ENCODE data around the gene ASH1L.
A peak's percentile ranks its signal among the peaks of the same experiment; 100 is the strongest.
"Not testable (repeated sequence)": the region's sequence is repeated elsewhere in the genome, so short reads cannot be mapped to it uniquely, and the experiment has no call there.

Gene ASH1L

GRCh38 chr1:155518484-155518883, 44.1 kb downstream of the ASH1L start:
- no peak overlapping the region for H3K4me3 ChIP-seq (ENCODE audit: low read length in 2 of 2)
- H3K27me3 ChIP-seq (ENCODE audit: control insufficient read depth in 1 of 2, insufficient read depth in 2 of 2, low read length in 2 of 2) = no peaks in the 10 kb centered on the region
- H3K9me3 ChIP-seq (ENCODE audit: control insufficient read depth in 2 of 2, low read length in 2 of 2) = no peaks in the 10 kb centered on the region
- no peaks in the 10 kb centered on the region for H3K4me1 ChIP-seq (ENCODE audit: control insufficient read depth, insufficient read depth, low read length)
- no peak overlapping the region for H3K27ac ChIP-seq (ENCODE audit: low read length)
- no peak overlapping the region for H3K9ac ChIP-seq (ENCODE audit: low read length in 2 of 2)
- no peaks in the 10 kb centered on the region for H3K36me3 ChIP-seq (ENCODE audit: control insufficient read depth in 2 of 2, insufficient read depth in 2 of 2, low read length in 2 of 2)

- no peaks in the 10 kb centered on the region for H3K27me3 ChIP-seq (ENCODE audit: control insufficient read depth in 1 of 2, insufficient read depth in 2 of 2, low read length in 2 of 2)
- no peak overlapping the region for H3K27ac ChIP-seq (ENCODE audit: low read length)
- H3K9me3 ChIP-seq (ENCODE audit: control insufficient read depth in 2 of 2, low read length in 2 of 2) = no peaks in the 10 kb centered on the region
- H3K4me3 ChIP-seq (ENCODE audit: low read length in 2 of 2) = no peak overlapping the region
- no peaks in the 10 kb centered on the region for H3K4me1 ChIP-seq (ENCODE audit: control insufficient read depth, insufficient read depth, low read length)
- H3K9ac ChIP-seq (ENCODE audit: low read length in 2 of 2) = no peak overlapping the region
- no peaks in the 10 kb centered on the region for H3K36me3 ChIP-seq (ENCODE audit: control insufficient read depth in 2 of 2, insufficient read depth in 2 of 2, low read length in 2 of 2)
Measured at GRCh38 chr1:155514582-155515187, 47.9 kb downstream of the ASH1L start.

GRCh38 chr1:155513300-155513916, 49.2 kb downstream of the ASH1L start:
- H3K9ac ChIP-seq (ENCODE audit: low read length in 2 of 2) = no peak overlapping the region
- no peak overlapping the region for H3K27ac ChIP-seq (ENCODE audit: low read length)
- H3K27me3 ChIP-seq (ENCODE audit: control insufficient read depth in 1 of 2, insufficient read depth in 2 of 2, low read length in 2 of 2) = no peaks in the 10 kb centered on the region
- H3K4me1 ChIP-seq (ENCODE audit: control insufficient read depth, insufficient read depth, low read length) = peaks cover under 1% of the 10 kb centered on the region
- no peak overlapping the region for H3K4me3 ChIP-seq (ENCODE audit: low read length in 2 of 2)
- H3K36me3 ChIP-seq (ENCODE audit: control insufficient read depth in 2 of 2, insufficient read depth in 2 of 2, low read length in 2 of 2) = no peaks in the 10 kb centered on the region
- no peaks in the 10 kb centered on the region for H3K9me3 ChIP-seq (ENCODE audit: control insufficient read depth in 2 of 2, low read length in 2 of 2)

GRCh38 chr1:155511385-155511784, 51.2 kb downstream of the ASH1L start:
- not testable (repeated sequence) for H3K36me3 ChIP-seq (ENCODE audit: control insufficient read depth in 2 of 2, insufficient read depth in 2 of 2, low read length in 2 of 2); H3K27me3 ChIP-seq (ENCODE audit: control insufficient read depth in 1 of 2, insufficient read depth in 2 of 2, low read length in 2 of 2); H3K9ac ChIP-seq (ENCODE audit: low read length in 2 of 2); H3K4me1 ChIP-seq (ENCODE audit: control insufficient read depth, insufficient read depth, low read length); H3K4me3 ChIP-seq (ENCODE audit: low read length in 2 of 2); H3K27ac ChIP-seq (ENCODE audit: low read length); H3K9me3 ChIP-seq (ENCODE audit: control insufficient read depth in 2 of 2, low read length in 2 of 2)

GRCh38 chr1:155509064-155509463, 53.5 kb downstream of the ASH1L start:
- no peak overlapping the region for H3K4me3 ChIP-seq (ENCODE audit: low read length in 2 of 2)
- H3K9me3 ChIP-seq (ENCODE audit: control insufficient read depth in 2 of 2, low read length in 2 of 2) = no peaks in the 10 kb centered on the region
- no peak overlapping the region for H3K27ac ChIP-seq (ENCODE audit: low read length)
- H3K27me3 ChIP-seq (ENCODE audit: control insufficient read depth in 1 of 2, insufficient read depth in 2 of 2, low read length in 2 of 2) = no peaks in the 10 kb centered on the region
- H3K36me3 ChIP-seq (ENCODE audit: control insufficient read depth in 2 of 2, insufficient read depth in 2 of 2, low read length in 2 of 2) = no peaks in the 10 kb centered on the region
- no peak overlapping the region for H3K9ac ChIP-seq (ENCODE audit: low read length in 2 of 2)
- peaks cover 5% of the 10 kb centered on the region for H3K4me1 ChIP-seq (ENCODE audit: control insufficient read depth, insufficient read depth, low read length)

GRCh38 chr1:155507945-155508344, 54.7 kb downstream of the ASH1L start:
- Histone ChIP-seq H3K36me3 (ENCODE audit: control insufficient read depth in 2 of 2, insufficient read depth in 2 of 2, low read length in 2 of 2) (no peaks in the 10 kb centered on the region), H3K9me3 (ENCODE audit: control insufficient read depth in 2 of 2, low read length in 2 of 2) (no peaks in the 10 kb centered on the region), H3K9ac (ENCODE audit: low read length in 2 of 2) (no peak overlapping the region), H3K27me3 (ENCODE audit: control insufficient read depth in 1 of 2, insufficient read depth in 2 of 2, low read length in 2 of 2) (no peaks in the 10 kb centered on the region), H3K4me3 (ENCODE audit: low read length in 2 of 2) (no peak overlapping the region), H3K4me1 (ENCODE audit: control insufficient read depth, insufficient read depth, low read length) (peaks cover 8% of the 10 kb centered on the region), H3K27ac (ENCODE audit: low read length) (no peak overlapping the region)

- not testable (repeated sequence) for H3K9ac ChIP-seq (ENCODE audit: low read length in 2 of 2); H3K9me3 ChIP-seq (ENCODE audit: control insufficient read depth in 2 of 2, low read length in 2 of 2); H3K36me3 ChIP-seq (ENCODE audit: control insufficient read depth in 2 of 2, insufficient read depth in 2 of 2, low read length in 2 of 2); H3K27me3 ChIP-seq (ENCODE audit: control insufficient read depth in 1 of 2, insufficient read depth in 2 of 2, low read length in 2 of 2); H3K4me1 ChIP-seq (ENCODE audit: control insufficient read depth, insufficient read depth, low read length); H3K27ac ChIP-seq (ENCODE audit: low read length); H3K4me3 ChIP-seq (ENCODE audit: low read length in 2 of 2)
Measured at GRCh38 chr1:155505963-155506362, 56.6 kb downstream of the ASH1L start.

- Histone ChIP-seq H3K4me3 (ENCODE audit: low read length in 2 of 2) (no peak overlapping the region), H3K9me3 (ENCODE audit: control insufficient read depth in 2 of 2, low read length in 2 of 2) (no peaks in the 10 kb centered on the region), H3K36me3 (ENCODE audit: control insufficient read depth in 2 of 2, insufficient read depth in 2 of 2, low read length in 2 of 2) (no peaks in the 10 kb centered on the region), H3K27me3 (ENCODE audit: control insufficient read depth in 1 of 2, insufficient read depth in 2 of 2, low read length in 2 of 2) (no peaks in the 10 kb centered on the region), H3K27ac (ENCODE audit: low read length) (no peak overlapping the region), H3K4me1 (ENCODE audit: control insufficient read depth, insufficient read depth, low read length) (peaks cover 13% of the 10 kb centered on the region), H3K9ac (ENCODE audit: low read length in 2 of 2) (no peak overlapping the region)
Measured at GRCh38 chr1:155504207-155504606, 58.4 kb downstream of the ASH1L start.

- no peaks in the 10 kb centered on the region for H3K36me3 ChIP-seq (ENCODE audit: control insufficient read depth in 2 of 2, insufficient read depth in 2 of 2, low read length in 2 of 2)
- peak overlapping the region in 1 of 2 donors; percentile 44 for H3K4me3 ChIP-seq (ENCODE audit: low read length in 2 of 2)
- H3K4me1 ChIP-seq (ENCODE audit: control insufficient read depth, insufficient read depth, low read length) = peaks cover 10% of the 10 kb centered on the region
- H3K9me3 ChIP-seq (ENCODE audit: control insufficient read depth in 2 of 2, low read length in 2 of 2) = no peaks in the 10 kb centered on the region
- no peak overlapping the region for H3K27ac ChIP-seq (ENCODE audit: low read length)
- H3K27me3 ChIP-seq (ENCODE audit: control insufficient read depth in 1 of 2, insufficient read depth in 2 of 2, low read length in 2 of 2) = no peaks in the 10 kb centered on the region
- H3K9ac ChIP-seq (ENCODE audit: low read length in 2 of 2) = no peak overlapping the region
Measured at GRCh38 chr1:155499953-155500639, 62.5 kb downstream of the ASH1L start.

GRCh38 chr1:155499263-155499662, 63.3 kb downstream of the ASH1L start:
- no peaks in the 10 kb centered on the region for H3K36me3 ChIP-seq (ENCODE audit: control insufficient read depth in 2 of 2, insufficient read depth in 2 of 2, low read length in 2 of 2)
- no peak overlapping the region for H3K9ac ChIP-seq (ENCODE audit: low read length in 2 of 2)
- no peaks in the 10 kb centered on the region for H3K9me3 ChIP-seq (ENCODE audit: control insufficient read depth in 2 of 2, low read length in 2 of 2)
- no peak overlapping the region for H3K27ac ChIP-seq (ENCODE audit: low read length)
- H3K27me3 ChIP-seq (ENCODE audit: control insufficient read depth in 1 of 2, insufficient read depth in 2 of 2, low read length in 2 of 2) = no peaks in the 10 kb centered on the region
- H3K4me3 ChIP-seq (ENCODE audit: low read length in 2 of 2) = no peak overlapping the region
- H3K4me1 ChIP-seq (ENCODE audit: control insufficient read depth, insufficient read depth, low read length) = peaks cover 10% of the 10 kb centered on the region

- not testable (repeated sequence) for H3K4me1 ChIP-seq (ENCODE audit: control insufficient read depth, insufficient read depth, low read length); H3K27me3 ChIP-seq (ENCODE audit: control insufficient read depth in 1 of 2, insufficient read depth in 2 of 2, low read length in 2 of 2); H3K36me3 ChIP-seq (ENCODE audit: control insufficient read depth in 2 of 2, insufficient read depth in 2 of 2, low read length in 2 of 2); H3K9me3 ChIP-seq (ENCODE audit: control insufficient read depth in 2 of 2, low read length in 2 of 2); H3K27ac ChIP-seq (ENCODE audit: low read length); H3K9ac ChIP-seq (ENCODE audit: low read length in 2 of 2); H3K4me3 ChIP-seq (ENCODE audit: low read length in 2 of 2)
Measured at GRCh38 chr1:155493595-155493994, 69.0 kb downstream of the ASH1L start.

Data from stomach smooth muscle (tissue), 2 donors.